Loucy (cell line): Measurements from ENCODE around the gene ADGRG2.

Experiments used
- H2AFZ ChIP-seq: fragments of 200-600 bp; sonication (generic); 2 replicates; pipeline ENCODE4 v1.6.0; 2016; ENCODE audit warnings: antibody characterized with exemption, mild to moderate bottlenecking, low read length, moderate library complexity
- H3F3A ChIP-seq: fragments of 200-600 bp; 2 replicates; pipeline ENCODE4 v1.6.0; 2016; ENCODE audit warnings: antibody characterized with exemption, low read depth, mild to moderate bottlenecking
- H3K27me3 ChIP-seq: fragments of 200-600 bp; sonication (generic); 2 replicates; pipeline ENCODE4 v1.6.1; 2014; ENCODE audit warnings: low read length, mild to moderate bottlenecking; ENCODE audit not compliant: insufficient read depth, poor library complexity, severe bottlenecking
- H3K36me3 ChIP-seq: fragments of 200-600 bp; sonication (generic); 2 replicates; pipeline ENCODE4 v1.6.1; 2016; ENCODE audit warnings: low read length; ENCODE audit not compliant: insufficient read depth
- H3K4me1 ChIP-seq: fragments of 200-600 bp; sonication (generic); 2 replicates; pipeline ENCODE4 v1.5.1; 2014; ENCODE audit warnings: low read length, mild to moderate bottlenecking; ENCODE audit not compliant: insufficient read depth, poor library complexity, severe bottlenecking
- H3K4me2 ChIP-seq: fragments of 200-600 bp; sonication (generic); 2 replicates; pipeline ENCODE4 v1.6.0; 2014; ENCODE audit warnings: antibody characterized with exemption, low read length, low read depth, mild to moderate bottlenecking; ENCODE audit not compliant: poor library complexity, severe bottlenecking
- H3K4me3 ChIP-seq: fragments of 200-600 bp; sonication (generic); 2 replicates; pipeline ENCODE4 v1.5.1; 2014; ENCODE audit warnings: low read length, mild to moderate bottlenecking, mixed read lengths; ENCODE audit not compliant: poor library complexity, severe bottlenecking
- H3K79me2 ChIP-seq: fragments of 200-600 bp; sonication (generic); 2 replicates; pipeline ENCODE4 v1.6.1; 2014; ENCODE audit warnings: low read length; ENCODE audit not compliant: insufficient read depth
- H3K9ac ChIP-seq: fragments of 200-600 bp; sonication (generic); 2 replicates; pipeline ENCODE4 v1.6.0; 2014; ENCODE audit warnings: mild to moderate bottlenecking, low read depth, low read length, moderate library complexity; ENCODE audit not compliant: poor library complexity, severe bottlenecking
- H3K9me2 ChIP-seq: fragments of 200-600 bp; sonication (generic); replicated peaks from 2 replicates; pipeline ENCODE4 v1.6.1; 2016; ENCODE audit warnings: low read depth, low read length, mixed read lengths
- H3K9me3 ChIP-seq: fragments of 200-600 bp; sonication (generic); 2 replicates; pipeline ENCODE4 v1.6.1; 2014; ENCODE audit warnings: mild to moderate bottlenecking, antibody characterized with exemption, low read length, low read depth; ENCODE audit not compliant: insufficient read depth
- H4K20me1 ChIP-seq: fragments of 200-600 bp; sonication (generic); 2 replicates; pipeline ENCODE4 v1.6.0; 2014; ENCODE audit warnings: antibody characterized with exemption, low read length, mild to moderate bottlenecking; ENCODE audit not compliant: insufficient read depth, poor library complexity, severe bottlenecking
- EZH2phosphoT487 ChIP-seq: fragments of 200-600 bp; IDR thresholded peaks from 2 replicates; pipeline ENCODE4 v1.6.1; 2018; ENCODE audit warnings: antibody characterized with exemption, mild to moderate bottlenecking, moderate library complexity, borderline replicate concordance
- TF ChIP-seq, protein P1 (sequence below): fragments of 200-600 bp; sonication (generic); conservative IDR thresholded peaks from 2 replicates; pipeline ENCODE4 v1.5.1; 2014; ENCODE audit warnings: mild to moderate bottlenecking, antibody characterized with exemption, low read length

ADGRG2 gene

GRCh38 chrX:19121898-19122640 is at the start of gene ADGRG2:
Gene ADGRG2 (minus strand): TSS chrX:19122468. CDS start chrX:19068834, 53,634 bp downstream.
- Histone ChIP-seq H3K4me1 (no peaks in the 10 kb centered on the region), H3K79me2 (no peaks in the 10 kb centered on the region), H3K27me3 (no peaks in the 10 kb centered on the region), H4K20me1 (no peaks in the 10 kb centered on the region), H2AFZ (no peak within 1 kb of the TSS), H3F3A (no peaks in the 10 kb centered on the region), H3K36me3 (no peaks in the 10 kb centered on the region), H3K9me2 (no peaks in the 10 kb centered on the region), H3K9me3 (no peaks in the 10 kb centered on the region), H3K4me2 (no peak within 1 kb of the TSS), H3K9ac (no peak within 1 kb of the TSS), H3K4me3 (no peak within 1 kb of the TSS)
- TF ChIP-seq, protein P1, sequence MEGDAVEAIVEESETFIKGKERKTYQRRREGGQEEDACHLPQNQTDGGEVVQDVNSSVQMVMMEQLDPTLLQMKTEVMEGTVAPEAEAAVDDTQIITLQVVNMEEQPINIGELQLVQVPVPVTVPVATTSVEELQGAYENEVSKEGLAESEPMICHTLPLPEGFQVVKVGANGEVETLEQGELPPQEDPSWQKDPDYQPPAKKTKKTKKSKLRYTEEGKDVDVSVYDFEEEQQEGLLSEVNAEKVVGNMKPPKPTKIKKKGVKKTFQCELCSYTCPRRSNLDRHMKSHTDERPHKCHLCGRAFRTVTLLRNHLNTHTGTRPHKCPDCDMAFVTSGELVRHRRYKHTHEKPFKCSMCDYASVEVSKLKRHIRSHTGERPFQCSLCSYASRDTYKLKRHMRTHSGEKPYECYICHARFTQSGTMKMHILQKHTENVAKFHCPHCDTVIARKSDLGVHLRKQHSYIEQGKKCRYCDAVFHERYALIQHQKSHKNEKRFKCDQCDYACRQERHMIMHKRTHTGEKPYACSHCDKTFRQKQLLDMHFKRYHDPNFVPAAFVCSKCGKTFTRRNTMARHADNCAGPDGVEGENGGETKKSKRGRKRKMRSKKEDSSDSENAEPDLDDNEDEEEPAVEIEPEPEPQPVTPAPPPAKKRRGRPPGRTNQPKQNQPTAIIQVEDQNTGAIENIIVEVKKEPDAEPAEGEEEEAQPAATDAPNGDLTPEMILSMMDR, result no peak
- no peak for TF ChIP-seq EZH2phosphoT487

DNA sequence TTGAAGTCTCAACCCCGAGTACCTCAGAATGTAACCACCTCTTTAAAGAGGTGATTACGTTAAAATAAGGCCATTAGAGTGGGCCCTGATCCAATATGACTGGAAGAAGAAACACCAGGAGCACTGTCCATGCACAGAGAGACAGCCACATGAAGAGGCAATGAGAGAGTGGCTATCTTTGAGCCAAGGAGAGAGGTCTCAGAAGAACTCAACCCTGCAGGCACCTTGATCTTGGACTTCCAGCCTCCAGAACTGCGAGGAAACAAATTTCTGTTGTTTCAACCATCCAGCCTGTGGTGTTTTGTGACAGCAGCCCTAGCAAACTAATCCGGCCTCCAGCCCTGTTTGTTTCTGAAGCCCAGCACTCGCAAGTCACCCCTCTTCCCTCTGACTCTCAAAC is 46.3 kb upstream of the ADGRG2 start:
- no peaks in the 10 kb centered on the region for H3K9me2 ChIP-seq
- H3K4me1 ChIP-seq, result no peaks in the 10 kb centered on the region
- H3K9ac ChIP-seq, result no peak overlapping the region
- H3K79me2 ChIP-seq, result no peaks in the 10 kb centered on the region
- no peak overlapping the region for H2AFZ ChIP-seq
- no peaks in the 10 kb centered on the region for H3K36me3 ChIP-seq
- H3K4me2 ChIP-seq, result no peak overlapping the region
- H4K20me1 ChIP-seq, result no peaks in the 10 kb centered on the region
- H3K9me3 ChIP-seq, result no peaks in the 10 kb centered on the region
- no peak for TF ChIP-seq EZH2phosphoT487
- TF ChIP-seq, protein P1, result no peak
- no peaks in the 10 kb centered on the region for H3F3A ChIP-seq
- H3K27me3 ChIP-seq, result no peaks in the 10 kb centered on the region
- no peak overlapping the region for H3K4me3 ChIP-seq

DNA sequence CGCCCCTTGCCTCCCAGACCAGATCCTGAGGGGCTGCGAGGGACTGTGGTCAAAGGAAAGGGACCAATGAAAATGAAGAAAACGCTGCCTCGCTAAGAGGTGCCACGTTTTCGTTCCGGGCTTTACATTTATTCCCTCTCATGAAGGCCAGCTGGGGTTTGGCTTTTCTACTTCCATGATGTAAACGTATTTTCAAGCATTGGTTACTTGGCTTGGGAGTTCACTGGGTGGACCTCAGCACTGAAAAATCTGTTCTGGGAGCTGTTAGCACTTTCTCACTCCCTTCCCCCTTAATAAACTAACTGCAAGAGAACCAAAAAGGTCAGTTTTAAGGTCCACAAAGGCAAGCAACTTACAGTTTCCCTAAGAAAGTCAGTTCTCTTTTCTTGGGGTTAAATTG is 40.6 kb upstream of the ADGRG2 start:
- no peaks in the 10 kb centered on the region for H3K36me3 ChIP-seq
- H3K9me3 ChIP-seq, result no peaks in the 10 kb centered on the region
- H2AFZ ChIP-seq, result no peak overlapping the region
- H3K79me2 ChIP-seq, result no peaks in the 10 kb centered on the region
- H3K9ac ChIP-seq, result no peak overlapping the region
- H3K4me3 ChIP-seq, result no peak overlapping the region
- H3K9me2 ChIP-seq, result no peaks in the 10 kb centered on the region
- TF ChIP-seq, protein P1, result no peak
- no peak for TF ChIP-seq EZH2phosphoT487
- H3K4me2 ChIP-seq, result no peak overlapping the region
- no peaks in the 10 kb centered on the region for H3F3A ChIP-seq
- no peaks in the 10 kb centered on the region for H4K20me1 ChIP-seq
- H3K4me1 ChIP-seq, result no peaks in the 10 kb centered on the region
- no peaks in the 10 kb centered on the region for H3K27me3 ChIP-seq
